Left hindlimb (tissue), 1 donor: Measurements from ENCODE around the gene GNAL.
"Not testable (repeated sequence)": the region's sequence is repeated elsewhere in the genome, so short reads cannot be mapped to it uniquely, and the experiment has no call there.

Experiments
- DNase-seq: peaks from one replicate; pipeline ENCODE4 v3.0.0-alpha.2; 2018

GNAL gene

DNA sequence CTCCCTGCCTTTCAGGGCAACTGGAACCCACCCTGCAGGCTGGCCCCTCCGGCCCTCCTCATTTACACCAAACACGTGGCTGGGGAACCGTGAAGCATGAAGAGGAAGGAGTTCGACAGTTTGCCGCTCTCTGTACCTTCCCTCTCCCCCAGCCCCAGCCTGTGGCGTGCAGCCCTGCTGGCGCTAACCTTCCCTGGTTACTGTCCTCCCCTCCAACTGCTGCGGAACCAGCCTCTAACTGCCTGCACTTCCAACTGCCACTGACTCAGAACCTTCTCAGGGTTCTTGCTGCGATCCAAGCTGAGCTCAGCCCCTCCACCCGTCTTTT is 19.2 kb upstream of the GNAL start:
- no peak for DNase-seq

DNA sequence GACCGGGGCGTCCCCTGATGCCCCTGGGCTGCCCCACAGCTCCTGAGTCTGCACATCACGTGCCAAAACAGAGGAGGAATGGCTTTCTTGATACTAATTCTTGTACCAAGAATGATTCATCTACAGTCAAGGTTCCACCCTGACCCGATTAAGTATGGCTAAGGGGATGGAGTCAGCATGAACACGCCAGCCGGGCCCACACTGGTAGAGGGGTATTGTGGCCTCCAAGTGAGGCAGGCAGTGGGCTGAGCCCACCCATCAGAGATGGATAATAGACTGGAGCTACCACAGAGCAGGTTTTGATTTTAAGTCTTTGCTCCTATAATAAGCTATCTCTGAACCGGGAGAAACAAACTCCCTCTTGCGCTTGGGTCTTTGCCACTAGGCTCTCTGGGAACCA is 17.9 kb upstream of the GNAL start:
- no peak for DNase-seq

DNA sequence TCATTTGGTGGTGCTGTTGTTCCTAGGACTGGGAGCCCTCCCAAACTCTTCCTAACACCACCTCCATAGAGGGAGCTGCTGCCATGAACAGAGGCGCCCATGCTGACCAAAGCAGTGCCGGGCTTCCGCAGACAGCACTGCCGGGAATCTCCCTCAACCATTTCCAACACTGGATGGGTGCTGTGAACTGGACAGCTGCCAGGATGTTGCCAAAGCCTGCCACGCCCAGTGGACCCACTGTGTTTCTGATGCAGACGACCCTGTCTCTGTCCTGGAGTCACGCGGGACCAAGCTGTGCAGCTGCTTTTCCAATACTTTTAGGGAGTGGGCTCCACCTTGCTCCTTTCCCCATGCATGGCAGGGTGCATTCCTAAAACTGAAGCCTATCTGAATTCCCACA is 16.9 kb upstream of the GNAL start:
- DNase-seq, result no peak

DNA sequence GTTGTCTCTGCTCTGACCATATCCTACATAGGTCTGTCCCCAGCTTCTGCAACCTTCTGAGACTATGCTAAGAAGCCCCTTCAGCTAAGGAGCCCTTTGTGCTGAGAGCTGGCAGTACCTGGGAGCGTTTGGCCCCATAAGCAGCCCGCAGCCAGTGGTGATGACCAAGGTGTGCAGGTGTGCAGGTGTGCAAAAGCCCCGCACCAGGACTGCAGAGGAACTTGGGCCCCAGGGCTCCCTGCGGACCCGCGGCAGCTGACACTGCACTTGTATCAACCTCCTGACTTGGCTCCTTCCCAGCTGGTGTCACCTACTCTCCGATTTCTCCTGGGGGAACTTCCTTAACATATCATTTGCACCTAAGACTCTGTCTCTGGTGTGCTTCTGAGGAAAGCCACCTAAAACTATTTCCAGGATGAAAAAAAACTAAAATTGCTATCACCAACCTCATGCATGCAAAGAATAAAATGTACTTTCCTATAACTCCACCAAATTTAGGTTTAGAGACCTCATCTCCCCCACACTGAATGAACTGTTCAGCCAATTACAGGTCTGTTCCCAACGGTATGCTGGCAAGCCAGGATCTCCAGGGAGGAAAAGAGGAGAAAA is 16.1 kb upstream of the GNAL start:
- no peak for DNase-seq

DNA sequence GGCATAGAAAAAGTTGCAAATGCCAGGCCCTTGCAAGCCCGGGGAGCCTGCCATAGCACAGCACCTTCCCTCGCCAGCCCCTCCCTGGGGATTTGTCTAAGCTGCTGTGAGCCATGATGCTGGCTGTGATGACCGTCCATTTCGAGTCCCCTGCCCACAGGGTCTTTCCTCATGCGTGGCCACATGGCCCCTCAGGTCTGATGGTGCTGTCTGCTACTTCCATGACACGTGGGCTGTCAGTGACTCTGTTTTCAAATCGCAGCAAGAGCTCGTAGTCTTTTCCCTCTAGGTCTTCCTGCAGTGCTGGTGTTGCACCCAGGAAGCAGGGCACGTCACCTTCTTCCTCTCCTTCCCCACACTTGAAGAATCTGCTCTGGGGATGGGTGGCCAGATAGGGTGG is 15.5 kb upstream of the GNAL start:
- DNase-seq, result no peak

DNA sequence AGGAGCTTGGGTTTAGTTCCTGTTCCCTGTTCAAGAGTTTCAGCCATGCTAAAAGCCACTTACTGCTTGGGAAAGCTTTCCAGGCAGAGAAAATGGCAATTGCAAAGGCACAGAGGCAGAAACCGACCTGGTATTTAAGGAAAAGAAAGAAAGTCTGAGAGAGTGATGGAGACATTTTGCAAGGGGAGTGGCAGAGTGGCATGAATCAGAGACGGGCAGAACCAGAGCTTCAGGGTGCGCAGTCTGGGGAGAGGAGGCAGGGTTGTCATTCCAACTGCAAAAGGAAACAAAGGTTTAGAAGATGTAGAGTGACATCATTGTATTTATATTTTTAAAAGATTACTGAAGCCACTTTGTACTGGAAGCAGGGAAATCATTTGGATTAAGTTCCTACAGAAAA is 14.9 kb upstream of the GNAL start:
- DNase-seq, result no peak

DNA sequence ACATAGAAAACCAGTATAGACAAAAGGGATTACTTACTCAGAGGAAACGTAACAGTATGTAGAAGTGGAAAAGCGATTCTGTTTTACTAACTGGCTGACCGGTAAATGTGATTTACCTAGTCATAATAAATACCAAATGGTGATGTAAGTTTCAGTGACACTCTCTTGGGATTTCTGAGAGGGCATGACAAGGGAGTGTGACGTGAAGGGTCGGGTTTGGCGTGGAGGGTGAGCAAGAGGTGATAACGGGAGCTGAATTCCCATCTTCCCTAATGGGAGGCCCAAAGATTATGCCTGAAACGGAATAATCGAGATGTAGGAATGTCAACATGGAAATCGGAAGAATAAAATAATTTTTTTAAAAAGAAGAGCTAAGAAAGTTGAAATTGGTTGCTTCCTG is 12.7 kb upstream of the GNAL start:
- DNase-seq, result no peak

DNA sequence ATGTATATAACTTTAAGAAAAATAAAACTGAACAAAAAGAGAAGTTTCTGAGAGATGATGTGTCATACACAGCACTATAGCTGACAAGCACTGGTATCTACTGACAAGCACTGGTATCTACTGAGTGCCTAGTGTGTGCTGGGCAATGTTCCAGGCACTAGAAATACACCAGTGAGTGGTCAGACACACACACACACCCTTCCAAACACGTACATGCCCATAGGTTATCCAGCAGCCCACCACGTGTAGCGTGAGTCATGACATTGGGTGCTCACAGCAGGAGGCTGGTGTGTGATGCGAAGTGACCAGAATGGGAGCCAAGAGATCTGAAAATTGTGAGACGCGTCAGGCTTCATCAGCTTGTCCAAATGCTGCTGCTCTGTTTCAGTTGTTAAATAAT is 12.2 kb upstream of the GNAL start:
- DNase-seq, result no peak

DNA sequence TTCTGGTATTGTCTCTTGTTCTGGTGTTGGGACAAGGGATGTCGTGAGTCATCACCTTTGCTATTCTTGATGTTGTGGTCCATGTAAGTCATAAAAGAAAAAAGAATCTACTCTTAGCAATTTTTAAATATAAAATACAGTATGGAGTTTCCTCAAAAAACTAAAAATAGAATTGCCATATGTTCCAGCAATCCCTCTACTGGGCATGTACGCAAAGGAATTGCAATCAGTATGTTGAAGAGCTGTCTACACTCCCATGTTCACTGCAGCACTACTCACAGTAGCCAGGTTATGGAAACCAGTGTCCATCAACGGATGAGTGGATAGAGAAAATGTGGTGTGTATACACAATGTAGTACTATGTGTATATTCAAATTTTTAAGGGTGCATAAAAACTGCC is 10.9 kb upstream of the GNAL start:
- DNase-seq, result no peak

DNA sequence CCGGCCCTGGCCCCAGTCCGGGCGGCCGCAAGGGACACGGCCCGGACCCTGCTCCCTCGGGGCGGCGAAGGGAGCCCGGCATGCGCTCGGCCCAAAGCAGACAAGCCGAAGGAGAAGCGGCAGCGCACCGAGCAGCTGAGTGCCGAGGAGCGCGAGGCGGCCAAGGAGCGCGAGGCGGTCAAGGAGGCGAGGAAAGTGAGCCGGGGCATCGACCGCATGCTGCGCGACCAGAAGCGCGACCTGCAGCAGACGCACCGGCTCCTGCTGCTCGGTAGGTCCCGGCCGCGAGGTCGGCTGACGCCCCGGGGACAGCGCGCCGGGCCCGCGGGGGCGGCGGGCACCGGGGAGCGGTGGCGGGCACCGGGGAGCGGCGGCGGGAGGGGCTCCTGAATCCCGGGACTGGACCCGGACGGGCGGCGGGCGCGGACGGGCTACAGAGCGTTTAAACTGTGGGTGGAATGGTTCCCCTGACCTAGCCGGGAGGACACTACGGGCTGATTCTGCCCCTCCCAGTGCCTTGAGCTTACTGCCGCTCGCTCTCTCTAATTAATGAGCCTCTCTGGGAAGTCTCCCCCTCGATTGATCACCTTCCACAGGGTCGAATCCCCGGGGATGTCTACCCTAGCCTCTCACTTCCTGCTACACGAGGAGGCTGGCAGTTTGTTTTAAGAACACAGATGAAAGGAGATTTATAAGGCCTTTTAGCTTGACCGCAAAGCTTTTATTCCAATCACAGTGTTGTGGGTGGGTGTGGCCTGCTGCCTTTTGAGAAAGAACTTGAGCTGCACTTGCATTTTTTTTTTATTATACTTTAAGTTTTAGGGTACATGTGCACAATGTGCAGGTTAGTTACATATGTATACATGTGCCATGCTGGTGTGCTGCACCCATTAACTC is 853 bp downstream of the GNAL start:
- no peak for DNase-seq

DNA sequence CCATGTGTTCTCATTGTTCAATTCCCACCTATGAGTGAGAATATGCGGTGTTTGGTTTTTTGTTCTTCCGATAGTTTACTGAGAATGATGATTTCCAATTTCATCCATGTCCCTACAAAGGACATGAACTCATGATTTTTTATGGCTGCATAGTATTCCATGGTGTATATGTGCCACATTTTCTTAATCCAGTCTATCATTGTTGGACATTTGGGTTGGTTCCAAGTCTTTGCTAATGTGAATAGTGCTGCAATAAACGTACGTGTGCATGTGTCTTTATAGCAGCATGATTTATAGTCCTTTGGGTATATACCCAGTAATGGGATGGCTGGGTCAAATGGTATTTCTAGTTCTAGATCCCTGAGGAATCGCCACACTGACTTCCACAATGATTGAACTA is 1.6 kb downstream of the GNAL start:
- DNase-seq, result not testable (repeated sequence)

DNA sequence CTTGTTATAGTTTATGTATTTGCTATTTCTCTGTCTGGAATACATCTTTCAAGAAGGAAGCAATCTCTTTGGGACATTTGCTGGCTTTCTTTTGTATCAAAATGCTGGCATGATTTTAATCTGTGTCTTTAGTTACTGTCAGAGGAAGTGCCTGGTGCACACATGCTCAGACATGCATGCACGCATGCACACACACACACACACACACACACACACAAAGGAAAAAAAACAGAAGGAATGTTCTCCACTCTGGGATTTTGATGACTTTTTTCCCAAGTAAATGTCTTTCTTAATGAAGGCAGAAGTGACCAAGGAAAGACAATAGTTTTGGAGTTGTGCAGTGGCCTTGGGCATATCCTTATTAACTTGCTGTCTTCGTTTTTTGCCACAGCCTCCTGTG is 6.7 kb downstream of the GNAL start:
- DNase-seq, result no peak

DNA sequence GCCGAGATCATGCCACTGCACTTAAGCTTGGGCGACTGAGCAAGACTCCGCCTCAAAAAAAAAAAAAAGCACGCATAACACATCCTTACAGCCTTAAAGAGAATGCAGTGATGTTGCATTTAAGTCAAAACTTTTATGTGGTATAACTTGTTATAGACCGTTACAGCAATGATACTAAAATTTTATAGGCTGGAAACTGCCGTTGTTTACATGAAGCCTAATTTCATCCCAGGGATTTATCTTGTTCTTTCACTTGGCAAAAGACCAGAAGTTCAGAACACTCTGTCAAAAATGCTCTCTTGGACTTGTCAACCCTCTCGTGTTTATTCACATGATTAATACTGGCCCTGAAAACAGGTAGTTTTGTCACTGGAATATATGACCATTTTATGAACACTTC is 7.4 kb downstream of the GNAL start:
- DNase-seq, result no peak

DNA sequence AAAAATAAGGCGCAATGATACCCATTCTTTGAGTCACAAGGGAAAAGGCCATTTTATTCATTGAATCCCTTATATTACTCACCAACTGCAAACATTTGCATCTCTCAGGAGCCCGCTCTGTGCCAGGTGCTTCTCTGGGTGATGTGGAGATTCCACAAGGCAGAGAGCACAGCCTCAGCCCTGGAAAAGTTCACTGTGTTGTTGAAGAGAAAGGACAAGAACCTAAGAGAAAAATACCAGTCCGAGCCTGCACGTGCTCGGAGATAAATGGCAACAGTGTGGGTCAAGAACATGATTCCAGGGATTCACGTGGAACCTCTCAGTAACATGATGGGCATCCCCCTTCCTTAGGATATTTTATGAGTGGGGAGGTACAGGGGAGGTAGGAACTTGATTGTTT is 11.8 kb downstream of the GNAL start:
- DNase-seq, result no peak

DNA sequence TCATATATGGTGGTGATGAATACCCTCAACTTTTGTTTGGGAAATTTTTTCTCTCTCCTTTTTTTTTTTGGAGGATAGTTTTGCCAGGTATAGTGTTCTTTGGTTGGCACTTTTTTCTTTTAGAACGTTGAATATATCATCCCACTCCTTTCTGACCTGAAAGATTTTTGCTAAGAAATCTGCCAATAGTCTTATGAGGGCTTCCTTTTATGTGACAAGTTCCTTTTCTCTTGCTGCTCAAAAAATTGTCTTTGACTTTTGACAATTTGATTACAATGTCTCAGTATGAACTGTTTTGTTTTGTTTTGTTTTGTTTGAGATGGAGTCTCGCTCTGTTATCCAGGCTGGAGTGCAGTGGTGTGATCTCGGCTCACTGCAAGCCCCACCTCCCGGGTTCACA is 21.5 kb downstream of the GNAL start:
- no peak for DNase-seq

DNA sequence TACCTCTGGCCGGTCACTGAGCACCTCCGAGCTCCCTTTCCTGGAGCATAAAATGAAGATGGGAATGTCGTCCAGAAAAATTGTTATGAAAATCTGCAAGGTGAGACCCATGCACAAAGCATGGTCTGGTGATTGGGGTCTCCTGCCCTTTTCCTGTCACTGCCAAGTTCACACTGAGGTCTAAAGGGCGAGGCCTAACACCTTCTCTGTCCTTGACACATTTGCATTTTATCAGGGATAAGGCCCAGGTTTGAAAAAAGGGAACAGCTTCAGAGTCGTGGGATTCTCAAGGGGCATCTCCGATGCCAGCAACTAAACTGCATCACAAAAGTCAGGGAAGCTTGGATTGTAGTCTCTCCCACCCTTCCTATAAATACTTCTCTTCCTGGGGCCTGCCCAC is 24.7 kb downstream of the GNAL start:
- DNase-seq, result no peak

DNA sequence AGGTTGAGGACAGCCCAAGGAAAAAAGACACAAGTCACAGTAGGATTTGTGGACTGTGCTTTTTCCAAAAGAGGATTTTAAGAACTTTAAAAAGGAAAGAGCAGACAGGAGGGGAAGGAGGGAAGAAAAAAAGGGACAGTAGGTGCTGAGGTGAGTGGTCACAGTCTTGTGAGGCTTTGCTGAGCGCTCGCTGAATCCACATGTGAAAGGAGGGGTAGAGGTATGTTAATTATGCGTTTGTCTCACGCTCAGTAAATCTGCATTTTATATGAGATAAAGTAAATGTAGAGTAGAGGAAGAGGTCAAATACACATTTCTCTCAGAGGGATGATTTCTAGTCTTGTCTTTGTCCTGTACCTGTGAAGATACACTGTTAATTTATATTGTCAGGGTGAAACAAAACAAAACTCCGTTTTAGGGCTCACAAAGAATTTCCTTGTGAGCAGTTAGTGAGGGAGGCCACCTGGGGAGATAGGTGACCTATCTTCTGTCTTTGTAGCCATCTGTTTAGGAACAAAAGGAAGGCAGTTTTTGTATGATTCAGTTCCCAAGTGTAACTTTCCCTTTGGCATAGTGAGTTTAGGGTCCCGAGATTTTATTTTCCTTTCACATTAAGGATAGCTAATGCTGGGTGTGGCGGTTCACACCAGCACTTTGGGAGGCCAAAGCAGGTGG is 25.3 kb downstream of the GNAL start:
- no peak for DNase-seq

DNA sequence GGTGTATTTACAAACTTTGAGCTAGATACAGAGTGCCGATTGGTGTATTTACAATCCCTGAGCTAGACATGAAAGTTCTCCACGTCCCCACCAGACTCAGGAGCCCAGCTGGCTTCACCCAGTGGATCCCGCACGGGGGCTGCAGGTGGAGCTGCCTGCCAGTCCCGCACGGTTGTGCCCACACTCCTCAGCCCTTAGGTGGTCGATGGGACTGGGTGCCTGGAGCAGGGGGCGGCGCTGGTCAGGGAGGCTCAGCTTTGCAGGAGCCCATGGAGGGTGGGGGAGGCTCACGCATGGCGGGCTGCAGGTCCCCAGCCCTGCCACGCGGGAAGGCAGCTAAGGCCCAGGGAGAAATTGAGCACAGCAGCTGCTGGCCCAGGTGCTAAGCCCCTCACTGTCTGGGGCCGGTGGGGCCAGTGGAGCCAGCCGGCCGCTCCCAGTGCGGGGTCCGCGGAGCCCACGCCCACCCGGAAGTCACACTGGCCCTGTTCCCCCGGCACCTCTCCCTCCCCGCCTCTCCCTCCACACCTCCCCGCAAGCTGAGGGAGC is 27.8 kb downstream of the GNAL start:
- DNase-seq, result not testable (repeated sequence)

DNA sequence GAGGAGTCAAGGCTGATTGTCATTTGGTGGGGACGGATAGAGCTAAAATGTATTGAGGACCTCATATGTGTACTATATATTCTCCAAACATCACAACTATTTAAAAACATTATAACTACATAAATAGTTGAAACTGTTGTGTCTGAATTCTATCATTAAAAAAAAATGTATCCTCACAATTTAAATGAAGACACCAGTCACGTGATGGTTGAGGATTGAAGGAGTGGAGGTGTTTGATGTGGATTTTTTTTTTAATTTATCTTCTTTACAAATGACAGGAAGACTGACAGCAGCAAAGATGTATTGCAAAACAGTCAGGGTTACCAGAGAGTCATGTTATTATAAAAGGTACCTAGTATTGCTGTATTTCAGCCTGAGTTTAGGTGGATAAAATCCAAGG is 30.0 kb downstream of the GNAL start:
- DNase-seq, result no peak

DNA sequence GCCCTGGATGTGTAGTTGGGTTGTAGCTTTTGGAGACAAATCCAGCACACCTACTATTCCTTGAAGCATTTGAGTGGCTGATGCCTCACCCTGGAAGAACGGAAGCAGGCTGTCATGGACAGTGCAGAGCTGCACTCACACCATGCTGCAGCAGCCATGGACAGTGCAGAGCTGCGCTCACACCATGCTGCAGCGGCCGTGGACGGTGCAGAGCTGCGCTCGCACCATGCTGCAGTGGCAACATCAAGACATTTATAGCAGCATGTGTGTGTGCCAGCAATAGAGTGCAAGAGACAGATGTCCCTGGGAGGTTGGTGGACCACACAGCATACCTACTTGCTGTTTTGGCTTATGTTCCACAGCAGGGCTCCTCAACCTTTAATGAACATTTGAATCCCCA is 30.6 kb downstream of the GNAL start:
- DNase-seq, result no peak

DNA sequence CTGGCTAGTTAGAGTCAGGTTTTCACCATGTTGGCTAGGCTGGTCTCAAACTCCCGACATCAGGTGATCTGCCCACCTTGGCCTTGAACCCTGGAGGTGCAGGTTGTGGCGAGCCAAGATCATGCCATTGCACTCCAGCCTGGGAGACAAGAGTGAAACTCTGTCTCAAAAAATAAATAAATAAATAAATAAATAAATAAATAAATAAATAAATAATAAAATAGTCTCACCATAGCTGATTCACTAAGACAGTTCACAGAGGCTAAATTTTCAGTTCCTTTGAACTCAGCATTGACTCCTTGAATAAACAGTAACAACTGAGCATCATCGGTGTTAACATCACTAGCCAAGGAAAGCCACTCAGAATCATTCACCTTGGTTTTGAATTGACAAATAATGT is 32.7 kb downstream of the GNAL start:
- no peak for DNase-seq

DNA sequence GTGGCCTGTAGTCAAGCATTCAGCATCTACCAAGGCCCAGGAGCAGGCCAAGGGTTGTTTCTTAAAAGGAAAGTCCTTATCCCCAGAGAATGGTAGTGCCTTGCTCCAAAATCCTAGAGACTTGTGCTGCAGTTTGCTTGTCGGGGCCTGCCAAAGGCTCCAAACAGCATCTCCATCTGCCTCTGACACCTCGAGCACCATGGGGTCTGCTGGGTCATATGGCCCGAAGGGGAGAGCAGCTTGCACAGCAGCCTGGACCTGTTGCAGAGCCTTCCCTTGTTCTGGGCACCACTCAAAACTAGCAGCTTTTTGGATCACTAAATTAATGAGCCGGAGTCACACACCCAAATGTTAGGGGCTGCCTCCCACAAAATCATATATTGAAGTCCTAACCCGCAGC is 35.7 kb downstream of the GNAL start:
- no peak for DNase-seq

DNA sequence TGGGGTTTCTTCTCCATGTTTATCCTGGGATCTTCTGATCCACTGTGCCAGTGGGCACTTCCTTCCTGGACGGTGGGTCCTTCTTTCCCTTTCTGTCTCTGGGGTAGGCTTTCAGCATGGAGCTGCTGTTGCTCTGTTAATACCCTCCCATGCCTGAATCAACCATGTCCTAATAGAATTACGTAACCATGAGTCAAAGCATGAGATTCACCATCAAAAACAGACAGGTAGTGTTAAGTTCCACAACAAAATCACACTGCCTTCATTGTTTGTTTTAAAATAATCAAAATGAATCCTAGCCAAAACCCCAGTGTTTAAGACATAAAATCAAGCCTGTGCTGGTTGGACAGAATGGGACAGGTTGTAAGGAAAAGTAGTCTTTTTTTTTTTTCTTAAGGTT is 37.5 kb downstream of the GNAL start:
- no peak for DNase-seq

DNA sequence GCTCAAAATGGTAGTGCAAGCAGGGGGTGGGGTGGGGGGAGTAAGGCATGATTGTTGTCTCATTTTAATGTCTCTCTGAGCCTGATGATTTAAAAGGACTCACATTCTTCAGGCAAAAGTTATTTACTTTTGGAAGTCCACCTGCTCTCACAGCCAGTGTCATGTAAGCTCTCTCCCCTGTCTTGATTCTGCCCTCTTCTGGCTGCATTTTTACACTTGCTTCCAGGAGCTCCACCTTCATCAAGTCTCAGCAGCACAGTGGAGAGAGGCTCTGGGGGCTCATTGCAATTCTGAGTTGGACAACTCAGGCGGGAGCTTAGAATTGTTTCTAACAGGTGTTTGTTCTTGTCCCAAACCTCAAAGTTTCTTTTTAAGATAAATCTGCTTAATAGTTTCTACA is 39.2 kb downstream of the GNAL start:
- no peak for DNase-seq
